ENCODE data around the gene POU6F1. TPM values are rescaled to one million over a fixed set of nuclear protein-coding genes. Genes with fewer than 3 reads are reported as not detected.

Gene POU6F1
- total and polyA plus RNA-seq, 2 donors = 0.42 to 7.9 TPM

Other genes starting within 250 kb of the POU6F1 start
- 26.9 TPM for gene SLC11A2, start 191.7 kb downstream of the POU6F1 start, total RNA-seq
- gene SLC11A2, start 191.7 kb downstream of the POU6F1 start, polyA plus RNA-seq = 30.0 TPM
- gene LETMD1, start 169.7 kb downstream of the POU6F1 start, total RNA-seq = 45.2 TPM
- gene LETMD1, start 169.7 kb downstream of the POU6F1 start, polyA plus RNA-seq = 78.8 TPM
- 11.7 TPM for gene CSRNP2, start 134.5 kb downstream of the POU6F1 start, total RNA-seq
- 16.7 TPM for gene CSRNP2, start 134.5 kb downstream of the POU6F1 start, polyA plus RNA-seq
- 11.7 TPM for gene TFCP2, start 44.9 kb downstream of the POU6F1 start, total RNA-seq
- gene TFCP2, start 44.9 kb downstream of the POU6F1 start, polyA plus RNA-seq = 25.3 TPM
- 169 TPM for gene DAZAP2, start 20.8 kb upstream of the POU6F1 start, total RNA-seq
- 279 TPM for gene DAZAP2, start 20.8 kb upstream of the POU6F1 start, polyA plus RNA-seq
- gene SMAGP, start 52.4 kb upstream of the POU6F1 start, total RNA-seq = 1.5 TPM
- gene SMAGP, start 52.4 kb upstream of the POU6F1 start, polyA plus RNA-seq = 6.5 TPM
- gene BIN2, start 106.1 kb upstream of the POU6F1 start, total RNA-seq = 63.3 TPM
- gene BIN2, start 106.1 kb upstream of the POU6F1 start, polyA plus RNA-seq = 57.7 TPM
- gene CELA1, start 128.6 kb upstream of the POU6F1 start, total RNA-seq = 0.09 TPM
- gene CELA1, start 128.6 kb upstream of the POU6F1 start, polyA plus RNA-seq = 0.71 TPM
- gene GALNT6, start 173.3 kb upstream of the POU6F1 start, total RNA-seq = 12.3 TPM
- gene GALNT6, start 173.3 kb upstream of the POU6F1 start, polyA plus RNA-seq = 3.7 TPM
- 1.7 TPM for gene SLC4A8, start 206.8 kb upstream of the POU6F1 start, total RNA-seq
- gene SLC4A8, start 206.8 kb upstream of the POU6F1 start, polyA plus RNA-seq = 1.2 TPM

Measured in thymus (tissue), 2 donors.